Activated CD8-positive, alpha-beta memory T cell treated with anti-CD3 and anti-CD28 coated beads, Interleukin-2, amount 50 U/mL, for 1 hour (primary cell): Measurements from ENCODE around the gene TMEM176A.
"Not testable (repeated sequence)": the region's sequence is repeated elsewhere in the genome, so short reads cannot be mapped to it uniquely, and the experiment has no call there.

Experiments
- DNase-seq: peaks from one replicate; pipeline ENCODE4 v3.0.0-alpha.2; 2020; ENCODE audit errors: extremely low read depth

The TMEM176A gene

GRCh38 chr7:150788474-150789269, 11.9 kb upstream of the TMEM176A start:
- DNase-seq, result no peak

GRCh38 chr7:150790416-150791075, 10.0 kb upstream of the TMEM176A start:
- no peak for DNase-seq

GRCh38 chr7:150791304-150791703, 9.3 kb upstream of the TMEM176A start:
- DNase-seq, result no peak

GRCh38 chr7:150791746-150792452, 8.7 kb upstream of the TMEM176A start:
- no peak for DNase-seq

- no peak for DNase-seq
Measured at GRCh38 chr7:150793569-150794238, 6.9 kb upstream of the TMEM176A start.

GRCh38 chr7:150797661-150798060, 2.9 kb upstream of the TMEM176A start:
- no peak for DNase-seq

GRCh38 chr7:150799156-150799555, 1.4 kb upstream of the TMEM176A start:
- DNase-seq, result no peak

GRCh38 chr7:150799741-150800580, 608 bp upstream of the TMEM176A start, which contains the start of gene TMEM176B:
Gene TMEM176B (minus strand): TSS chr7:150800364. CDS start chr7:150796569, 3,795 bp downstream.
- no peak for DNase-seq

- DNase-seq, result no peak
Measured at GRCh38 chr7:150801242-150801945, 825 bp downstream of the TMEM176A start.

- no peak for DNase-seq
Measured at GRCh38 chr7:150801946-150802771, 1.6 kb downstream of the TMEM176A start.

- DNase-seq, result no peak
Measured at GRCh38 chr7:150803161-150803860, 2.7 kb downstream of the TMEM176A start.

GRCh38 chr7:150804802-150805201, 4.2 kb downstream of the TMEM176A start:
- DNase-seq, result no peak

GRCh38 chr7:150805864-150806263, 5.3 kb downstream of the TMEM176A start:
- DNase-seq, result no peak

- no peak for DNase-seq
Measured at GRCh38 chr7:150806454-150806853, 5.9 kb downstream of the TMEM176A start.

GRCh38 chr7:150806863-150807262, 6.3 kb downstream of the TMEM176A start:
- no peak for DNase-seq

- DNase-seq, result not testable (repeated sequence)
Measured at GRCh38 chr7:150807616-150808438, 7.3 kb downstream of the TMEM176A start.

- no peak for DNase-seq
Measured at GRCh38 chr7:150814328-150815001, 13.9 kb downstream of the TMEM176A start.
